SK-N-SH (cell line): Measurements from ENCODE around the gene WDR41. TPM values are rescaled to one million over a fixed set of nuclear protein-coding genes. Genes with fewer than 3 reads are reported as not detected.

Experiments
- CTCF ChIA-PET: fragments of 300-600, 350-600 bp; formaldehyde crosslinking; extraction: SDS; loops from one replicate; lab custom pipeline; 2021; lab: Yijun Ruan, JAX
- POLR2A ChIA-PET: fragments of 350-600 bp; sonication (Branson Sonifier 250); formaldehyde crosslinking; extraction: SDS; loops from one replicate; lab custom pipeline; 2020; ENCODE audit warnings: antibody characterized with exemption, inconsistent platforms; lab: Yijun Ruan, JAX
- DNase-seq: peaks from one replicate; pipeline ENCODE4 v3.0.0; 2012
- H2AFZ ChIP-seq: fragments of 200-600 bp; sonication (generic); 2 replicates; pipeline ENCODE4 v1.8.1; 2016; ENCODE audit warnings: antibody characterized with exemption, mild to moderate bottlenecking, low read depth
- H3F3A ChIP-seq: fragments of 200-600 bp; sonication (generic); replicated peaks from 2 replicates; pipeline ENCODE3; 2016; ENCODE audit warnings: antibody characterized with exemption, mild to moderate bottlenecking; ENCODE audit not compliant: insufficient read depth
- H3K27ac ChIP-seq, 2 experiments: fragments of 200-500 bp in 1 of 2; fragments of 200-600 bp in 1 of 2; sonication (Bioruptor generic) in 1 of 2; sonication (generic), shearing (Covaris generic) in 1 of 2; 2 replicates each; pipeline versions ENCODE4 v1.5.1 to v1.6.1; 2014 to 2016; ENCODE audit warnings: low read depth in 2 of 2, inconsistent platforms in 1 of 2, low read length in 1 of 2, mild to moderate bottlenecking in 1 of 2, mixed read lengths in 1 of 2
- H3K27me3 ChIP-seq: fragments of 200-600 bp; sonication (generic), shearing (Covaris generic); 2 replicates; pipeline ENCODE4 v1.6.1; 2016; ENCODE audit warnings: mixed run types; ENCODE audit not compliant: insufficient read depth
- H3K36me3 ChIP-seq, 2 experiments: fragments of 200-500 bp in 1 of 2; fragments of 200-600 bp in 1 of 2; sonication (Bioruptor generic) in 1 of 2; sonication (generic) in 1 of 2; replicated peaks in 1 of 2; 2 replicates each; pipeline versions ENCODE3 to v1.5.1; 2014 to 2016; ENCODE audit warnings: low read length in 1 of 2, mild to moderate bottlenecking in 1 of 2; ENCODE audit not compliant: insufficient read depth in 2 of 2, control insufficient read depth in 1 of 2
- H3K4me1 ChIP-seq, 2 experiments: fragments of 200-500 bp in 1 of 2; fragments of 200-600 bp in 1 of 2; sonication (Bioruptor generic) in 1 of 2; sonication (generic), shearing (Covaris generic) in 1 of 2; 2 replicates each; pipeline versions ENCODE4 v1.5.1 to v1.6.1; 2014 to 2016; ENCODE audit warnings: low read depth in 1 of 2, low read length in 1 of 2, mixed run types in 1 of 2; ENCODE audit not compliant: insufficient read depth in 2 of 2, control insufficient read depth in 1 of 2
- H3K4me2 ChIP-seq: fragments of 200-600 bp; sonication (generic), shearing (Covaris generic); 2 replicates; pipeline ENCODE4 v1.6.1; 2017; ENCODE audit warnings: mixed run types
- H3K4me3 ChIP-seq, 2 experiments: fragments of 200-500 bp in 1 of 2; fragments of 200-600 bp in 1 of 2; sonication (Bioruptor generic) in 1 of 2; sonication (generic), shearing (Covaris generic) in 1 of 2; 2 replicates each; pipeline versions ENCODE4 v1.5.1 to v1.8.1; 2014 to 2016; ENCODE audit warnings: low read depth in 2 of 2, inconsistent platforms in 1 of 2, low read length in 1 of 2, mild to moderate bottlenecking in 1 of 2, mixed read lengths in 1 of 2, moderate library complexity in 1 of 2
- H3K79me2 ChIP-seq: fragments of 200-600 bp; sonication (generic); 2 replicates; pipeline ENCODE4 v1.8.1; 2017; ENCODE audit warnings: mild to moderate bottlenecking; ENCODE audit not compliant: insufficient read depth
- H3K9ac ChIP-seq: fragments of 200-600 bp; sonication (generic); 2 replicates; pipeline ENCODE4 v1.6.1; 2017; ENCODE audit warnings: mixed run types
- H3K9me2 ChIP-seq: fragments of 200-600 bp; sonication (generic); 2 replicates; pipeline ENCODE4 v1.6.1; 2017; ENCODE audit warnings: mixed run types
- H3K9me3 ChIP-seq: fragments of 200-600 bp; sonication (generic); 2 replicates; pipeline ENCODE4 v1.6.1; 2017; ENCODE audit warnings: mixed run types, mild to moderate bottlenecking, moderate library complexity
- H4K20me1 ChIP-seq: fragments of 200-600 bp; sonication (generic); 2 replicates; pipeline ENCODE4 v1.6.1; 2017; ENCODE audit warnings: mild to moderate bottlenecking, mixed run types; ENCODE audit not compliant: insufficient read depth
- ELF1 ChIP-seq: IDR thresholded peaks from 2 replicates; pipeline ENCODE4 v1.4.0; 2012
- FOSL2 ChIP-seq: IDR thresholded peaks from 2 replicates; pipeline ENCODE4 v1.4.0; 2012; ENCODE audit warnings: low read depth, mild to moderate bottlenecking, moderate library complexity, borderline replicate concordance
- FOXJ3 ChIP-seq: sonication (generic); formaldehyde crosslinking; IDR thresholded peaks from 2 replicates; pipeline ENCODE4 v1.5.1; 2020; ENCODE audit warnings: mild to moderate bottlenecking, missing genetic modification reagents
- FOXM1 ChIP-seq: IDR thresholded peaks from 2 replicates; pipeline ENCODE4 v1.4.0; 2012; ENCODE audit warnings: low read depth, mild to moderate bottlenecking
- JUND ChIP-seq: IDR thresholded peaks from 2 replicates; pipeline ENCODE4 v1.4.0; 2012
- MAX ChIP-seq: IDR thresholded peaks from 2 replicates; pipeline ENCODE4 v1.4.0; 2012; ENCODE audit warnings: low read depth
- MEF2A ChIP-seq: IDR thresholded peaks from 2 replicates; pipeline ENCODE4 v1.4.0; 2012; ENCODE audit warnings: low read depth, borderline replicate concordance
- MXI1 ChIP-seq: IDR thresholded peaks from 2 replicates; pipeline ENCODE4 v1.6.1; 2012; ENCODE audit warnings: mild to moderate bottlenecking, low read depth, low read length, improper control_type of control experiment
- PBX3 ChIP-seq: IDR thresholded peaks from 2 replicates; pipeline ENCODE4; 2012
- POLR2AphosphoS5 ChIP-seq: IDR thresholded peaks from 2 replicates; pipeline ENCODE4 v1.6.1; 2012; ENCODE audit warnings: low read depth, low read length
- RAD21 ChIP-seq: IDR thresholded peaks from 2 replicates; pipeline ENCODE4 v1.6.1; 2012; ENCODE audit warnings: mild to moderate bottlenecking, low read length
- REST ChIP-seq: IDR thresholded peaks from 2 replicates; pipeline ENCODE4 v1.6.1; 2012; ENCODE audit warnings: mild to moderate bottlenecking, low read depth, low read length, moderate library complexity
- RXRA ChIP-seq: IDR thresholded peaks from 2 replicates; pipeline ENCODE4 v1.4.0; 2012; ENCODE audit warnings: low read depth, mild to moderate bottlenecking, borderline replicate concordance
- SIN3A ChIP-seq: IDR thresholded peaks from 2 replicates; pipeline ENCODE4 v1.6.1; 2012; ENCODE audit warnings: low read depth, mild to moderate bottlenecking, low read length, moderate library complexity, borderline replicate concordance
- SMC3 ChIP-seq: IDR thresholded peaks from 2 replicates; pipeline ENCODE4 v1.6.1; 2012; ENCODE audit warnings: low read depth, low read length, improper control_type of control experiment
- TCF12 ChIP-seq: IDR thresholded peaks from 2 replicates; pipeline ENCODE4 v1.4.0; 2012
- TEAD4 ChIP-seq: IDR thresholded peaks from 2 replicates; pipeline ENCODE4 v1.4.0; 2012; ENCODE audit warnings: mild to moderate bottlenecking, borderline replicate concordance; ENCODE audit not compliant: insufficient read depth
- USF2 ChIP-seq: fragments of 150-350 bp; IDR thresholded peaks from 2 replicates; pipeline ENCODE4 v1.6.1; 2017; ENCODE audit warnings: antibody characterized with exemption, low read length, low read depth, borderline replicate concordance
- YY1 ChIP-seq: IDR thresholded peaks from 2 replicates; pipeline ENCODE4 v1.4.0; 2012; ENCODE audit warnings: low read depth, mild to moderate bottlenecking
- ZBTB33 ChIP-seq: IDR thresholded peaks from 2 replicates; pipeline ENCODE4 v1.4.0; 2012; ENCODE audit warnings: low read depth, borderline replicate concordance
- WGBS: methylation state at CpG from one replicate; pipeline ENCODE4 v1.1.6; 2017; ENCODE audit warnings: low lambda C conversion rate; 5-methylcytosine and 5-hydroxymethylcytosine counted together
- polyA plus RNA-seq, 3 experiments: library from polyadenylated mRNA; depleted of rRNA; stranded (reverse); fragments of >200 nt; gene quantifications; 2 replicates each; pipeline ENCODE4 v1.2.3, GENCODE V29; 2012

Gene WDR41
- polyA plus RNA-seq, 1 of the 3 experiments (the other 2 are of a cell fraction) = 17.2 TPM

GRCh38 chr5:77492653-77493000 is 511 bp upstream of the WDR41 start:
- H3K9me3 ChIP-seq = no peaks in the 10 kb centered on the region
- peaks cover 12% of the 10 kb centered on the region for H3F3A ChIP-seq
- H3K4me1 ChIP-seq = peaks cover 5 to 7% of the 10 kb centered on the region in 2 experiments; a peak in 2 of 4 replicates
- POLR2A ChIA-PET = interaction anchor here (2.0 kb wide), 1 partner anchor 407 kb away, joined by 5 read pairs; no protein-coding TSS in a partner anchor
- H3K4me2 ChIP-seq = peak overlapping the region; percentile 78; the same call in 1 of the 2 replicates
- CTCF ChIA-PET = interaction anchor here (0.5 to 3.1 kb wide), 40 partner anchors 8 to 1816 kb away, joined by 3 to 26 read pairs (median 4); no protein-coding TSS in a partner anchor
- H2AFZ ChIP-seq = peak overlapping the region; percentile 95
- peak overlapping the region; percentile 93 to 96; a peak in 2 of 4 replicates for H3K4me3 ChIP-seq
- no peak for DNase-seq
- no peaks in the 10 kb centered on the region for H4K20me1 ChIP-seq
- H3K79me2 ChIP-seq = peaks cover 38% of the 10 kb centered on the region
- H3K9me2 ChIP-seq = no peaks in the 10 kb centered on the region
- no peak for TF ChIP-seq REST
- TF ChIP-seq TCF12 = no peak
- TF ChIP-seq PBX3 = no peak
- no peak for TF ChIP-seq ELF1
- TF ChIP-seq ZBTB33 = no peak
- no peak for TF ChIP-seq SMC3
- no peak for TF ChIP-seq JUND
- TF ChIP-seq USF2 = no peak
- no peak for TF ChIP-seq SIN3A
- TF ChIP-seq MXI1 = no peak
- TF ChIP-seq RAD21 = no peak
- TF ChIP-seq YY1 = no peak
- TF ChIP-seq MEF2A = no peak
- no peak for TF ChIP-seq FOXM1
- no peak for TF ChIP-seq POLR2AphosphoS5
- no peak for TF ChIP-seq FOSL2
- no peak for TF ChIP-seq MAX
- no peak for TF ChIP-seq RXRA
- TF ChIP-seq FOXJ3 (CRISPR knock-in tag) = no peak
- no peak for TF ChIP-seq TEAD4
- H3K9ac ChIP-seq = peak overlapping the region; percentile 96; the same call in 1 of the 2 replicates
- H3K36me3 ChIP-seq = peaks cover 9 to 12% of the 10 kb centered on the region in 2 experiments
- WGBS = 58% methylated on average over 4 of the region's 4 CpGs
- no peak overlapping the region; a peak in 1 of 4 replicates for H3K27ac ChIP-seq
- no peaks in the 10 kb centered on the region for H3K27me3 ChIP-seq
